HEK293 (cell line): Measurements from ENCODE around the gene TMF1.
A peak's percentile ranks its signal among the peaks of the same experiment; 100 is the strongest.

Experiments used
- CTCF ChIA-PET: fragments of 350-600 bp; formaldehyde crosslinking; extraction: SDS; loops from one replicate; lab custom pipeline; 2021; ENCODE audit warnings: antibody characterized with exemption; lab: Yijun Ruan, JAX
- POLR2A ChIA-PET: fragments of 300-600 bp; formaldehyde crosslinking; extraction: SDS; loops from one replicate; lab custom pipeline; 2020; ENCODE audit warnings: antibody characterized with exemption, inconsistent platforms; lab: Yijun Ruan, JAX
- H3K27ac ChIP-seq: fragments of 200-500 bp; sonication (Bioruptor generic); 2 replicates; pipeline ENCODE4 v1.5.1; 2014; ENCODE audit warnings: low read depth, low read length, control low read depth, inconsistent platforms; ENCODE audit errors: extremely low read depth
- H3K36me3 ChIP-seq, 2 experiments: fragments of 200-500 bp in 1 of 2; sonication (Bioruptor generic) in 1 of 2; 1 replicate in 1 of 2; 2 replicates in 1 of 2; pipeline ENCODE4 v1.5.1; 2014 to 2017; ENCODE audit warnings: inconsistent platforms in 2 of 2, low read length in 2 of 2; ENCODE audit not compliant: control insufficient read depth in 2 of 2, insufficient read depth in 1 of 2
- H3K4me1 ChIP-seq: fragments of 200-500 bp; sonication (Bioruptor generic); 2 replicates; pipeline ENCODE4 v1.5.1; 2014; ENCODE audit warnings: mild to moderate bottlenecking, low read length, inconsistent platforms; ENCODE audit not compliant: control insufficient read depth, insufficient read depth
- H3K4me3 ChIP-seq: 2 replicates; pipeline ENCODE4 v1.5.1; 2011; ENCODE audit warnings: low read depth, mild to moderate bottlenecking, control low read depth, low read length, moderate library complexity
- H3K9me3 ChIP-seq: fragments of 200-500 bp; sonication (Bioruptor generic); 2 replicates; pipeline ENCODE4 v1.5.1; 2014; ENCODE audit warnings: low read depth, low read length, inconsistent platforms; ENCODE audit not compliant: control insufficient read depth, insufficient read depth
- BCL11A ChIP-seq: fragments of 450-650 bp; formaldehyde crosslinking; IDR thresholded peaks from 2 replicates; pipeline ENCODE4 v1.5.1; 2016; ENCODE audit warnings: low read depth, missing biosample characterization, missing genetic modification characterization
- HOXC10 ChIP-seq: sonication (generic); formaldehyde crosslinking; IDR thresholded peaks from 2 replicates; pipeline ENCODE4 v1.8.1; 2023; ENCODE audit warnings: mild to moderate bottlenecking, missing genetic modification reagents
- IKZF3 ChIP-seq: fragments of 450-650 bp; IDR thresholded peaks from 2 replicates; pipeline ENCODE4 v1.5.0; 2018; ENCODE audit warnings: missing biosample characterization, mild to moderate bottlenecking, missing genetic modification characterization, moderate library complexity
- KLF10 ChIP-seq: fragments of 450-650 bp; IDR thresholded peaks from 2 replicates; pipeline ENCODE4 v1.5.1; 2018; ENCODE audit warnings: missing biosample characterization, mild to moderate bottlenecking, missing genetic modification characterization
- KLF9 ChIP-seq: fragments of 450-650 bp; formaldehyde crosslinking; IDR thresholded peaks from 2 replicates; pipeline ENCODE4 v1.5.1; 2016; ENCODE audit warnings: missing biosample characterization, missing genetic modification characterization, low read depth
- MZF1 ChIP-seq: fragments of 450-650 bp; formaldehyde crosslinking; IDR thresholded peaks from 2 replicates; pipeline ENCODE4 v1.5.1; 2017; ENCODE audit warnings: missing biosample characterization, missing genetic modification characterization, borderline replicate concordance
- OSR2 ChIP-seq: fragments of 450-650 bp; formaldehyde crosslinking; IDR thresholded peaks from 2 replicates; pipeline ENCODE4 v1.5.1; 2016; ENCODE audit warnings: missing biosample characterization, missing genetic modification characterization
- PRDM10 ChIP-seq: fragments of 450-650 bp; formaldehyde crosslinking; IDR thresholded peaks from 2 replicates; pipeline ENCODE4 v1.5.1; 2016; ENCODE audit warnings: missing biosample characterization, missing genetic modification characterization
- PRDM4 ChIP-seq: fragments of 450-650 bp; formaldehyde crosslinking; IDR thresholded peaks from 2 replicates; pipeline ENCODE4 v1.5.1; 2017; ENCODE audit warnings: missing biosample characterization, missing genetic modification characterization
- WT1 ChIP-seq: fragments of 450-650 bp; formaldehyde crosslinking; IDR thresholded peaks from 2 replicates; pipeline ENCODE4 v1.5.1; 2016; ENCODE audit warnings: missing biosample characterization, missing genetic modification characterization
- YY1 ChIP-seq: fragments of 450-650 bp; formaldehyde crosslinking; IDR thresholded peaks from 2 replicates; pipeline ENCODE4 v1.5.1; 2018; ENCODE audit warnings: missing biosample characterization, missing genetic modification characterization
- ZBTB21 ChIP-seq: fragments of 450-650 bp; formaldehyde crosslinking; IDR thresholded peaks from 2 replicates; pipeline ENCODE4 v1.5.1; 2017; ENCODE audit warnings: missing biosample characterization, missing genetic modification characterization
- ZBTB7A ChIP-seq: fragments of 450-650 bp; formaldehyde crosslinking; IDR thresholded peaks from 2 replicates; pipeline ENCODE4 v1.5.1; 2016; ENCODE audit warnings: low read depth, missing biosample characterization, missing genetic modification characterization
- ZBTB8A ChIP-seq: fragments of 450-650 bp; formaldehyde crosslinking; IDR thresholded peaks from 2 replicates; pipeline ENCODE4 v1.5.1; 2016; ENCODE audit warnings: missing biosample characterization, missing genetic modification characterization
- ZEB2 ChIP-seq: fragments of 450-650 bp; formaldehyde crosslinking; IDR thresholded peaks from 2 replicates; pipeline ENCODE4 v1.5.1; 2016; ENCODE audit warnings: missing biosample characterization, missing genetic modification characterization
- ZNF18 ChIP-seq: fragments of 450-650 bp; formaldehyde crosslinking; IDR thresholded peaks from 2 replicates; pipeline ENCODE4 v1.5.1; 2016; ENCODE audit warnings: missing biosample characterization, missing genetic modification characterization
- ZNF19 ChIP-seq: fragments of 450-650 bp; formaldehyde crosslinking; IDR thresholded peaks from 2 replicates; pipeline ENCODE4; 2016; ENCODE audit warnings: missing biosample characterization, missing genetic modification characterization, low read depth
- ZNF394 ChIP-seq: fragments of 450-650 bp; formaldehyde crosslinking; IDR thresholded peaks from 2 replicates; pipeline ENCODE4 v1.5.1; 2016; ENCODE audit warnings: missing biosample characterization, missing genetic modification characterization, mild to moderate bottlenecking, moderate library complexity, borderline replicate concordance
- ZNF449 ChIP-seq: fragments of 450-650 bp; formaldehyde crosslinking; IDR thresholded peaks from 2 replicates; pipeline ENCODE4 v1.5.1; 2017; ENCODE audit warnings: missing biosample characterization, mild to moderate bottlenecking, missing genetic modification characterization, moderate library complexity
- ZNF488 ChIP-seq: fragments of 450-650 bp; formaldehyde crosslinking; IDR thresholded peaks from 2 replicates; pipeline ENCODE4 v1.5.1; 2016; ENCODE audit warnings: missing biosample characterization, missing genetic modification characterization
- ZXDB ChIP-seq: fragments of 450-650 bp; formaldehyde crosslinking; IDR thresholded peaks from 2 replicates; pipeline ENCODE4 v1.5.1; 2016; ENCODE audit warnings: missing biosample characterization, missing genetic modification characterization

TMF1 gene

GRCh38 chr3:69014022-69014580 lies 38.0 kb downstream of the TMF1 start:
- POLR2A ChIA-PET: interaction anchor here (0.7 to 1.7 kb wide), 5 partner anchors 11 to 668 kb away, joined by 3 to 6 read pairs (median 3); partner anchors contain the start of genes ARL6IP5 and TMF1
- CTCF ChIA-PET: interaction anchor here (0.6 kb wide), 1 partner anchor 8 kb away, joined by 3 read pairs; no protein-coding TSS in a partner anchor

More at GRCh38 chr3:69014022-69014580, 38.0 kb downstream of the TMF1 start:
- Histone ChIP-seq H3K27ac (peak overlapping the region; percentile 76; the same call in 1 of the 2 replicates), H3K9me3 (no peaks in the 10 kb centered on the region), H3K36me3 (peaks cover 0 to 36% of the 10 kb centered on the region in 2 experiments; a peak in 1 of 3 replicates), H3K4me3 (peak overlapping the region; percentile 79), H3K4me1 (no peaks in the 10 kb centered on the region)
- TF ChIP-seq PRDM4 (tag by site-specific recombination) (no peak), IKZF3 (no peak), ZNF394 (no peak), ZNF18 (tag by site-specific recombination) (no peak), ZBTB21 (tag by site-specific recombination) (no peak), WT1 (tag by site-specific recombination) (no peak), PRDM10 (tag by site-specific recombination) (no peak), ZNF19 (tag by site-specific recombination) (no peak), ZEB2 (tag by site-specific recombination) (0 out of 2 replicates have a peak, but pooled peaks have one; percentile 8), ZXDB (tag by site-specific recombination) (no peak), BCL11A (tag by site-specific recombination) (no peak), KLF10 (no peak), OSR2 (tag by site-specific recombination) (no peak), KLF9 (tag by site-specific recombination) (no peak), ZBTB8A (peak; percentile 10; the same call in 1 of the 2 replicates), YY1 (tag by site-specific recombination) (no peak), ZNF449 (0 out of 2 replicates have a peak, but pooled peaks have one; percentile 0), ZBTB7A (tag by site-specific recombination) (no peak), MZF1 (tag by site-specific recombination) (no peak), HOXC10 (CRISPR knock-in tag) (no peak), ZNF488 (tag by site-specific recombination) (no peak)
